Skeletal muscle satellite cell (primary cell): ENCODE data around the gene PLPP3.

Experiments
- H3K27me3 ChIP-seq: 2 replicates; pipeline ENCODE4 v1.7.0; 2013; ENCODE audit warnings: low read length; ENCODE audit not compliant: control insufficient read depth, insufficient read depth
- H3K36me3 ChIP-seq: 2 replicates; pipeline ENCODE4 v1.7.0; 2013; ENCODE audit warnings: mild to moderate bottlenecking, control low read depth, low read length; ENCODE audit not compliant: insufficient read depth
- H3K4me1 ChIP-seq: 2 replicates; pipeline ENCODE4 v1.7.0; 2013; ENCODE audit warnings: low read length; ENCODE audit not compliant: control insufficient read depth, insufficient read depth
- H3K4me2 ChIP-seq: 2 replicates; pipeline ENCODE4 v1.7.0; 2013; ENCODE audit warnings: mild to moderate bottlenecking, low read length
- H3K4me3 ChIP-seq: 2 replicates; pipeline ENCODE4 v1.7.0; 2013; ENCODE audit warnings: low read length
- H3K9ac ChIP-seq: 2 replicates; pipeline ENCODE4 v1.7.0; 2013; ENCODE audit warnings: mild to moderate bottlenecking, low read depth, low read length, moderate library complexity
- H3K9me3 ChIP-seq: replicated peaks from 2 replicates; pipeline ENCODE4 v1.7.0; 2013; ENCODE audit warnings: mild to moderate bottlenecking, control low read depth, low read length

Gene PLPP3

DNA sequence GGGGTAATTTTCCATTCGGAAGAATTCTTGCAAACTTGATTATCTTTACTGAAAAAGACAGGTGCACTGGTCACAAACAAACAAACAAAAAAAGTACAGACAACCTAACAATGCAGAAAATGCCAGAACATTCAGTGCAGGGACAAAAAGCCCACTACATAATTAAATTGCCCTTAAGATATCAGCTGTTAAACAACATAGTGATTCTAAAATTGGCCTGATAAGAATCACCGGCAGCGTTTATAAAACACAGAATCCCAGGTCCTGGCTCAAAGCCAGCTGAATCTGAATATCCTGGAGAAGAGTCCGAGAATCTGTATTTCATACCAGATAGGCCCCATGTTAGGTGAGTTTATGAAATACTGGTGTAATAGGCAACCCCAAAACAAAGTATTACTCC lies 6.1 kb downstream of the PLPP3 start:
- Histone ChIP-seq H3K9me3 (no peaks in the 10 kb centered on the region), H3K36me3 (peaks cover 44% of the 10 kb centered on the region), H3K4me1 (peaks cover 41% of the 10 kb centered on the region), H3K4me2 (peak overlapping the region; percentile 84), H3K9ac (peak overlapping the region; percentile 3), H3K4me3 (peak overlapping the region; percentile 91), H3K27me3 (no peaks in the 10 kb centered on the region)

DNA sequence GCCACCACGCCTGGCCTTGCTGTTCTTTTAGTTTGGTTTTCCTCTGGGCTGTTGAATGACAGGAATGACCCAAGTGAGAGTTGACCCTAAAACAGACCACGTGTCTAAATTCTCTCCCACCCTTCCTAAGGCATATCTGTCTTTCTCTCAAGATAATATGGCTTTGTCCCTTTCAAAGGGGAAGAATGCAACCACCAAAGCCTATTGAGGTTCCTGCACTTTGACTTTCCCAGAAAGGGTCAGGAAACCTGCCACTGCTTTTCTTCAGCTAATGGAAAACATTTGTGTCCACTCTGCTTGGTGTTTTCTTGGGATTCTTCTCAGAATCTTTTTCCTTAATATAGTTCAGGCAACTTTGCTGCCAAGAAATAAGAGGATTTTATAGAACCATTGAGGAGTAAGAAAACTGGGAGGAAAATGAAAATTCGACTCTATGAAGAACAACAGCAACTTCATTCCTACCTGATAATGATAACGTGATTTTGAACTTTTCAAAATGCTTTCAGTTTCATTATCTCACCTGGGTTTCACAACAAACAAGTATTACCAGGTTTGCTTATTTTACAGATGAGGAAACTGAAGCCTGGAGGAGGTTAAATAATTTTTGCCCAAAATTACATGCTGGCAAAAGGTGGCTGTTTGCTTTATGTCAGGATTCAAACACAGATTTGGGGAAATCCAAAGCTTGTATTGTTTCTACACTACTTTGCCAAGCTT lies 6.9 kb downstream of the PLPP3 start:
- peaks cover 41% of the 10 kb centered on the region for H3K4me1 ChIP-seq
- H3K4me2 ChIP-seq: peak overlapping the region; percentile 84
- H3K9me3 ChIP-seq: no peaks in the 10 kb centered on the region
- peaks cover 45% of the 10 kb centered on the region for H3K36me3 ChIP-seq
- peak overlapping the region; percentile 3 for H3K4me3 ChIP-seq
- H3K9ac ChIP-seq: peak overlapping the region; percentile 36
- no peaks in the 10 kb centered on the region for H3K27me3 ChIP-seq

DNA sequence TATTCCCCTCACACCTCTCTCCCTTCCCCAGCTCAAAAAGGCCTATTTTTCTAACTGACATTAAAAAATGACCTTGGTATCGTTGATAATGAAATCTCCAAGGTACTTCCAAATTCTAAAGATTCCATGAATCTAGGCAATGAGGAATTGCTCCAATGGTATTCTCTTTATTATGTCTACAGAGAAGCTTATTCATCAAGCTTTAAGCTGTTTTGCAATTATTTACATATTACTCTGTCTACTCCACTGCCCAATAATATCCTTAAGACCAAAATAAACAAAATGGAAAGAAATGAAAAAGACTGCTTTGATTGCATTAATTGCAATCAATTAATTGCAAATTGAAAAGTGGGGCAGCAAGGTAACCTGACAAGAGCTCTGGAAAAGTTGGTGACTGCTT lies 7.9 kb downstream of the PLPP3 start:
- no peak overlapping the region for H3K4me3 ChIP-seq
- peaks cover 40% of the 10 kb centered on the region for H3K36me3 ChIP-seq
- H3K4me2 ChIP-seq: peak overlapping the region; percentile 33
- H3K27me3 ChIP-seq: no peaks in the 10 kb centered on the region
- H3K4me1 ChIP-seq: peaks cover 45% of the 10 kb centered on the region
- no peak overlapping the region for H3K9ac ChIP-seq
- no peaks in the 10 kb centered on the region for H3K9me3 ChIP-seq

DNA sequence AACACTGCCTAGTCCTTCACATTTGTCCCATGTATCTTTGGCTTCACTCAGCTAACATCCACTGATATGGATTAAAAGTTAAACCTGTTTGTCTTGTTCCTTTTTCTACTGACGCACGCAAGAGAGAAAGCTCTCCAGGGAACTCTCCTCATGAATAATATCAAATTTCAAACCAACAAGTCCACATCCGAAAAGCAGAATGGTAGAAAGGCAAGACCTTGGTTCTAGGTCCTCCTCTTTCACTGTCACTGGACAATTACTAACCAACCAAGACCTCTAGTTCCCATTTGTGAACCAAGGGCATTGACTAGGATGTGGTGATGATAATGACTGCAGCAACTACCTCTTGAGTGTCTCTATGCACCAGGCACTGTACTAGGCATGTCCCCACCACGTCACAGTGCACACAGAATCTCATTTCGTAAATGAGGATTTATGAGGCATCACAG lies 8.4 kb downstream of the PLPP3 start:
- no peak overlapping the region for H3K4me3 ChIP-seq
- H3K9me3 ChIP-seq: no peaks in the 10 kb centered on the region
- H3K27me3 ChIP-seq: no peaks in the 10 kb centered on the region
- H3K36me3 ChIP-seq: peaks cover 45% of the 10 kb centered on the region
- no peak overlapping the region for H3K9ac ChIP-seq
- peak overlapping the region; percentile 33 for H3K4me2 ChIP-seq
- H3K4me1 ChIP-seq: peaks cover 50% of the 10 kb centered on the region

DNA sequence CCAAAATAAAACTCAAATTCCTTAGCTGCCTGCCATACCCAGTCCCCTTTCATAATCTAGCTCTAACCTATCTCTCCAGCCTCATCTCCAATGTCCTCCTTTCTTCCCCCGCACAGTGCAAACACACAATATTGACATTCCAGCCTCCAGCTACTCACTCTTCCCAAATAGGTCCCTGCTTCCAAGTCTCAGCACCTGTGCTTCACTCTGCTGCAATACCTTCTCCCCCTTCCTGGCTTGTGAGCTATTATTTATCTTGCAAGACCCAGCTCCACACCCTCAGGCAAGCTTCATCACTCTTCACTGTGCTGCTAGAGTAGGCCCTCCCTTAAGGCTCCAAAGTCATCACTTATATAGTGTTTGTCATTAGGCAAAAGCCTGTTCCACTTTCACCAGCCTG lies 9.7 kb downstream of the PLPP3 start:
- Histone ChIP-seq H3K9ac (no peak overlapping the region), H3K4me1 (peaks cover 59% of the 10 kb centered on the region), H3K4me2 (no peak overlapping the region), H3K4me3 (no peak overlapping the region), H3K36me3 (peaks cover 54% of the 10 kb centered on the region), H3K27me3 (no peaks in the 10 kb centered on the region), H3K9me3 (no peaks in the 10 kb centered on the region)

DNA sequence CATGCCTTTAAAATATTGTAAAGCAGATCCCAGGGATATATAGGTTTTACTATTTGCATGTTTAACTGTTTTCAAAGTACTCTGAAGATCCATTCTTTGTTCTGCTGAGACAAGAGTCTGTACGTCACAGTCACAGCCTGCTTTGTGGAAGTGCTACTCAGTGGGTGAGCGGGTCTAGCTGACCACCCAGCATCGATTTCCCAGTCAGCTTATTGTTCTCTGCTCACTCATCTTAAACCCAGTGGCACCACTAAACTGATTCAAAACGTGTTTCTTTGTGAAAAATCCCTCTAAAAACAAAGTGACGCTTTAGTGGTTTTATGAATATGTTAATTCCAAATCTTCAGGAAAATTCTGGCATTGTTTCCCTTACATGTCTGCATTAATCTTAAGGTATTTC lies 12.4 kb downstream of the PLPP3 start:
- no peaks in the 10 kb centered on the region for H3K9me3 ChIP-seq
- H3K4me1 ChIP-seq: peaks cover 49% of the 10 kb centered on the region
- H3K27me3 ChIP-seq: no peaks in the 10 kb centered on the region
- no peak overlapping the region for H3K4me3 ChIP-seq
- H3K36me3 ChIP-seq: peaks cover 54% of the 10 kb centered on the region
- H3K9ac ChIP-seq: no peak overlapping the region
- no peak overlapping the region for H3K4me2 ChIP-seq

DNA sequence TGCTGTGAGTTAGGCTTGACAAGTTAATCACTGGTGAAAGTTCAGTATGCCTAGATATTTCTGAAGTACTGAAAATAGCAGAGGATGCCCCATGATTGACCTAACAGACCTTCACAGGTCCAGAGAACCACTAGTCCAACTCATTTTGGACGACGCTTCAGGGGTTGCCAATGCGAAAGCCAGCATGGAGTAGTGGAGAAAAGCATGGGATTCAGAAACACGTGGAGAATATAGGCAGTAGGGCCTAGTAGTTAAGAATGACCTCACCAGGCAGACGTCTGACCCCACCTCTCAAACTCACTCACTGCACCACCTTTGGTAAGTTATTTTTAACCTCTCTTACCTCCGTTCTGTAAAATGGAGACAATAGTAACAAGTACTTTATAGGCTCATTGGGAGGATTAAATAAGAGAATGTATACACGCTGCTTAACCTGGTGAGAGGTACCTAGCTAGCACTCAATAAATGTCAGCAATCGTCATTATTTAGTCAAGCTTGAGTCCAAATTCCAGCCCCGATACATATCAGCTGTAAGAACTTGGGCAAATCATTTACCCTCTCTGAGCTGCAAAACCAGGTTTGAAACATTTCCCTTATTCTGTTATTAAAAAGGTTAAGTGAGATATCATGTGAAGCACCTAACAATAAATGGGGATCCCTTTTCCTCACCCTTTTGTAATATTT lies 13.2 kb downstream of the PLPP3 start:
- Histone ChIP-seq H3K9ac (no peak overlapping the region), H3K4me3 (no peak overlapping the region), H3K9me3 (no peaks in the 10 kb centered on the region), H3K4me1 (peaks cover 49% of the 10 kb centered on the region), H3K27me3 (no peaks in the 10 kb centered on the region), H3K36me3 (peaks cover 54% of the 10 kb centered on the region), H3K4me2 (peak overlapping the region; percentile 4)

DNA sequence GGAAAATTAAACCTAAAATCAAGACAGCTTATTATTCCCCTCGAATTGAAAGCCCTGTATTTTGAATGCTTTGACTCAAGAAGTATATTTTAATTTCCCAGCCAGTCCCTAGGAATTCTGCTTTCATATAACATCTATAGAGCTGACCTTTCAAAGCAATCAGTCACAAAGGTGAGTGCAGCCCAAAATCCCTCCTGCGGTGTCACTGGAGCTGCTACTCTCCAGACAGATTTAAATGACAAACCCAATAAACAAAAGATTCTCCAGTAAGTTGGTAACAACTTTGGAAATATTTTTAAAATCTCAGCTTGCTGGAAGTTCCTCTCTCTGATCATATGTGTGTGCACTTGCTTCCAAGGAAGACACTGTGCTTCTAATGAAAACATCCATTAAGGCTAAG lies 14.7 kb downstream of the PLPP3 start:
- Histone ChIP-seq H3K9ac (no peak overlapping the region), H3K36me3 (peaks cover 46% of the 10 kb centered on the region), H3K4me2 (no peak overlapping the region), H3K9me3 (no peaks in the 10 kb centered on the region), H3K4me3 (no peak overlapping the region), H3K27me3 (no peaks in the 10 kb centered on the region), H3K4me1 (peaks cover 35% of the 10 kb centered on the region)

DNA sequence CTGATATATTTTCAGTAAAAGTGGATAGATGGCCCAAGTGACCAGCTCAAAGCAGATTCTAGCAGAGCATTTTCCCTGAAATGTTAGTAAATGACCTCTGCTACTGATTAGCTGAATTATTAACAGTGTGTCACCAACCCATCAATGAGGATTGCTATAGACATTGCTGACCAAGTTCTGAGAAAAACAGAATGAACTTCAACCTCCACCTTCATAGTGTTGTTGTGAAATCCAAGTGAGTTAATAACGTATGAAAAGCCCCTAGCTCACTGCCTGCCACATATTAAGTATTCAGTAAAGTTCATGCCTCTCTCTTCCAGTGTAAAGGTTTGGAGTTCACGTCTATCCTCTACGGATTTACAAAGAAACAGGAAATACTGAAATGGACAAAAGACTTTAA lies 15.8 kb downstream of the PLPP3 start:
- Histone ChIP-seq H3K9ac (no peak overlapping the region), H3K4me3 (no peak overlapping the region), H3K4me1 (peaks cover 33% of the 10 kb centered on the region), H3K9me3 (no peaks in the 10 kb centered on the region), H3K36me3 (peaks cover 44% of the 10 kb centered on the region), H3K4me2 (no peak overlapping the region), H3K27me3 (no peaks in the 10 kb centered on the region)

DNA sequence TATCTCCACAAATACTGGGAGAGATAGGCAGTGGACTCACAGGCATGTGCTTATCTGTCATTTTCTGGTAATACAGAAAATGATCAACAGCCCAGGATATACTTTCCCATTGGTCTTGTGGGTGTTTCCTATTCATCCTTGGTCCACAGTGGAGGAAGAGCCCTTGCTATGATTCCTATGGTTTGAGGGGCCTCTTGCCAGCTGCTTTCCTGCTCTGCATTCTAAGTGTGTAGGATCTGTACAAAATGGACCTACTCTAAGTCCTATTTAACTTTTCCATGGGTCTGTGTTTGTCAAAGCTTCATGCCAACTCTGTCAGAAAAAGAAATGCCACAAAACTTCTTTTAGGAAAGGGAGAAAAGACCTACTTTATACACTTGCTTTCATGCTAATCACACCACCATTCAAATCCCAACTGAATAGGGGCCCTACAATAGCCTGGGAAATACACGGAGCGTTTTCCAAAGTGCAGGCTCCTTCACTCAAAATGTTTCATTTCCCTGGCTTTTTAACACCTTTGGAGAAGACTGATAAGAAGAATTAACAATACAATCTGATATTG lies 16.4 kb downstream of the PLPP3 start:
- H3K4me1 ChIP-seq: peaks cover 33% of the 10 kb centered on the region
- H3K4me2 ChIP-seq: no peak overlapping the region
- no peaks in the 10 kb centered on the region for H3K27me3 ChIP-seq
- no peak overlapping the region for H3K4me3 ChIP-seq
- no peak overlapping the region for H3K9ac ChIP-seq
- H3K36me3 ChIP-seq: peaks cover 42% of the 10 kb centered on the region
- no peaks in the 10 kb centered on the region for H3K9me3 ChIP-seq

DNA sequence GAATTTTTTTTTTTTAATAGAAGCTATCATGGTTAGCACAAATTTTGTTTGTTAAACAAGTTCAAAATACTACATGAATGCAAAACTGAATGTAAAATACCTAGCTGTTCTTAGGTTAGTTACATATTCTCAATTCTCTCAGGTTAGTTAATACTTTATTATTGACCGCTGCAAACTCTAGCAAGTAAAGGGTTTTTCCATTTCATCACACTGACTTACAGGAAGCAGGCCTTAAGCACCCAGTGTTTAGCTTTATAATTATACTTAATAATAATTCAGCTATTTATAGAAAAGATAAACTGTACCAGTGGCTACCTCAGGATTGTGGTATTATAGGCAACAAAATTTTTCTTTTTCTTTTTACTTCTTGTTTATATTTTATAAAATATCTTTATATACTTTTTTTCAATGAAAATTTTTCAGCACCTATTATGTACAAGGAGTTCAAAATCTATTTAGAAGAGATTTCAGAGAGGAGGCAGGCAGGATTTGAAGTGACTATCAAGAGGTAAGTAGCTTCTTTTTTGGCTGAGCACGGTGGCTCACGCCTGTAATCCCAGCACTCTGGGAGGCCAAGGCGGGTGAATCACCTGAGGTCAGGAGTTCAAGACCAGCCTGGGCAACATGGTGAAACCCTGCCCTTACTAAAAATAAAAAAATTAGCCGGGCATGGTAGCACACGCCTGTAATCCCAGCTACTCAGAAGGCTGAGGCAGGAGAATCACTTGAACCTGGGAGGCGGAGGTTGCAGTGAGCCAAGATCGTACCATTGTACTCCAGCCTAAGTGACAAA lies 17.9 kb downstream of the PLPP3 start:
- Histone ChIP-seq H3K4me3 (no peak overlapping the region), H3K4me1 (peaks cover 29% of the 10 kb centered on the region), H3K9me3 (no peaks in the 10 kb centered on the region), H3K9ac (no peak overlapping the region), H3K4me2 (no peak overlapping the region), H3K36me3 (peaks cover 36% of the 10 kb centered on the region), H3K27me3 (no peaks in the 10 kb centered on the region)
